HG03103 (cell line): ENCODE measurements around the gene BORCS5.
A peak's percentile ranks its signal among the peaks of the same experiment; 100 is the strongest.
"Not testable (repeated sequence)": the region's sequence is repeated elsewhere in the genome, so short reads cannot be mapped to it uniquely, and the experiment has no call there.

Source experiments
- ATAC-seq: cut with Tn5 transposase; IDR thresholded peaks from one replicate; pipeline ENCODE4 v1.9.1; 2021; ENCODE audit warnings: low read depth; ENCODE audit not compliant: unreplicated experiment

Gene BORCS5

DNA sequence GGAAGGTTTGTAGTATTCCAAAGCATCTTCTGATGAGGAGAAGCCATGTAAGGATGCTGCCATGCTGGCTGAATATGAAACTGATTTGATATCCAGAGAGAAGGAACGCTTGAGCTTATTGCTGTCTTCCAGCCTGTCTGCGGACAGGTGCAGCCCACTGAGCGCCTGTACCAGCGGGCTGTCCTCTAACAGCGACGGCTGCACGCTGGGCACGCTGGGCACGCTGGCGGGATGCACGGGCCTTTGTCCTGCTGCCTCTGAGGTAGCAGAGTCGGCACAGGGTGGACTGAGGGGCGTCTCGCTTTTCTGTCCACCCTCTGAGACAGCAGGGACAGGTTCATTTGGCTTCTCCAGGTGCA, 120.6 kb downstream of the BORCS5 start:
- ATAC-seq = no peak

DNA sequence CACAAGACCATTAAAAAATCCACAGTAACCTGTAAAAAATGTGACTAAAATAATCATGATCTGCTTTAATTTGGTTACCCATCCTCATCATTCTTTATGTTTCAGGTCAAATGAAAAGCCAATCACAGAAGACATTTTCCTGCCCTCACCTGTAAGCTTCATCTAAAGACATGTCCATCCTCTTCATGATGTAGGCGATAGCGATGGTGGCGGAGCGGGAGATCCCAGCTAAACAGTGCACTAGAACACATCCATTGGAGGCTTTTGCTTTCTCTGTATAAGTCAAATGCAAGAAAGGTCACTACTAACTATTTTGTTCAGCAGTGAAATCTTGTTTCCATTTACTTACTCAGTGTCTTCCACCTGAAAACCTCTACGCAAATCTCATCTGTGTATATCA, 123.2 kb downstream of the BORCS5 start:
- ATAC-seq = no peak

DNA sequence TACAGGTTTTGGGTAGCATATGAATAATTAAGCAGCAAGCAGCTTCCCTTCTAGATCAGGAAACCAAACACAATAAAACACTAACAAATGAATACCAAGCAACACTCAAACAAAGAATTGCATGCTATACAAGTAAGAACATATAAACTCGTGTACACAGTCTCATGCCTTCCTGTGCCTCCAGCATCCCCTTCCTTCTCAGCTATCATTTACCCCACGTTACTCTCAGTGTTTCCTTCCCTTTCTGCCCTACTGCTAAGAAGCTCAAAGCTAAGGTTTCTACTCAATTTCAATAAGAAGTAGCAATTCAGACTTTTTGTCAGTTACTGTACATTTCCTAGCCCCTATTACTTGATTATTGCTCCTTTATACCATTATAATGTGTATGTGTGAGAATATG, 124.8 kb downstream of the BORCS5 start:
- ATAC-seq = no peak

DNA sequence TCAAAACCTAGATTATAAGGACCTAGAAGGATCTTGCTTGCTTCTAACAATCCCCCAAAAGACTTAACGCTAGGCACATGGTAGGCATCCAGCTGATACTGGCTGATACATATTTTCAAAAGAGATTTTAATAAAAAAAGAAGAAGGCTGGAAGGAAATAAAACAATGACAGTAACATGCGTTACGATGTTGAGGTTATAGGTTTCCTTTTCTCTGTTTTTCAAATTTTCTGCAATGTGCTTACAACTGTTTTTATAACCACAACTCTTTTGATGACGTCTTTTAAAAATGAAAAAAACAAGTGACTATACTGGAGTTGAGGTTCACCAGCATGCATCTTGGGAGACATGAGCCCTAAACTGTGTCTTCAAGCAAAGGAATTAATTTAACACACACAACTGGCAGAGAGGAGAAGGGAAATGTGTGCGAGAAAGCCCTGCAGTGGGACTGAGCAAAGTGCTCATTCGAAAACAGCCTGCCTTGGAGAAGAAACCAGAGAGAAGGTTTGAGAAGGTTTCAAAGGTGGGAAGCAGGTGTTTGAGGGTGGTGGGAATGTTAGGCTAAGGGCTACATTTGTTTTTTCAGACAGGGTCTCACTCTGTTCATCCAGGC, 125.4 kb downstream of the BORCS5 start:
- no peak for ATAC-seq

DNA sequence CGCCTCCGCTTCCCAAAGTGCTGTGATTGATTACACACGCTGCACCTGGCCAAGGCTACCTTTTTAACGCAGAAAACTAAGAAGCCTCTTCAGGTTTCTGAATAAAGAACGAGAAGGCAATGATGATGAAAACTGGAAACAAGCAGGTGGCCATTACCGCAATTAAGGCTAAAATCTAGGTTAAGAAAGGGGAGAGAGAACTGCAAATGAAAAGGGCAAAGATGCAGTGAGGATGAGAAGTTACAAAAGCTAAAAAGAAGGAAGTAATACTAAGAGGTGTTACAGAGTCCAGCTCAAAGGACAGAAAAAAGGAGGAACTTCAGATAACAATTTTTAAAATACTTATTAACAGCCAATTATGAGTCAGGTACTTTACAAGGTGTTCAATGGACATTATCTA, 126.1 kb downstream of the BORCS5 start:
- ATAC-seq = no peak

DNA sequence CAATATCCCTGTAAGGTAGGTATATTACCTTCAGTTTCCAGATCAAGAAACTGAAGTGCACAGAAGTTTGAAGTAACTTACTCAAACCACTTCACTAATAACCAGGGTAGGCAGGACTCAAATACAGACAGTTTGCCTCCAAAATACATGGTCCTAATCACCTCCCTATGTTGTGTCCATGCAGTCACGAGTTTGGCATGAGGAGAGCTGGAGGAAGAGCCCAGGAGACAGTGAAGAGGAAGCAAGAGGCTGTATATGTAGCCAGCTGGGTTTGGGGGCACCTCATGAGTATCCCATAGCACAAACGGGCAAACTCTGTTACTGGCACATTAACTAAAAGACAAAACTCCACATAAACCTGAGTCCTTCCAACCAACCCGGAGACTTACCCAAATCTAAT, 126.6 kb downstream of the BORCS5 start:
- no peak for ATAC-seq

DNA sequence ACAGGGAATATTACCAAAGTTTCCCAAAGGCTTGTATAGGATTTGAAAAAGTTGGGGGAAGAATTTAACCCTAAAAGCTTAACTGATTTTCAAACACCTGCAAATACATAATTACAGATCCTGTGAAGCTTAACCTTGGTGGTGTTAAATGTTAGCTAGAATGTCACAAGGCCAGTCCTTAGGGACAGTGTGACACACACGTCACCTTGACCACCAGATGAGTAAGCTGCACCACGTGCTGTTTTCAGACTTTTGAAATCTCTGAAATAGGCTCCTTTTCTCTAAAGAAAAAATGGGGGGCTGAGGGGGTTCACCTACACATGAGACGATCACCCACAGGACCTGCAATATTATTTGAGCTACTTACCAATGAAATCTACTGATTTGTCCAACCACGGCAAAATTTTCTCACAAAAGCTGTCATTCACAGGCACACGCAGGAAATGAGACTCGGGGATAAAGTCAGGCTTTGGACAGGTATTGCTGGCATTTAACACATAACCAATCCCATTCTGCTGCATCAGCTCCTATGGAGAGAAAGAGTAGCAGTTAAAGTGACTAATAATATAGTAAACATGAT, 129.9 kb downstream of the BORCS5 start:
- ATAC-seq = peak; percentile 57

DNA sequence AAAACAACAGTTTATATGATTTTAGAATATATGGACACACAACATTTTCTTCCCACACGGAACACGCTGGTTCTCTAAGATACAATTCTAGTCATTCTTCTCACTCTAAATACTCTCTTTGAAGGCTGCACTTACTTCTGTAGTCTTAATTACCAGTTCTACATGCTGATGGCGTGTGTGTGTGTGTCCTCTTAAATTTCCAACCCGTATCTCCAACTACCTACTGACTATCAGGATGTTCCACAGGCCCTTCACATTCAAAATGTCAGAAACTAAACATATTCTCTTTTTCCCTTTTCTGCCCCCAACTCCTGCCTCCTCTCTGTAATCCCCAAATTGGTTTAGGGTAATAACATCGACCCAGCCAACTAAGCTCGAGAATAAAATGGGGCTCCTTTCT, 130.6 kb downstream of the BORCS5 start:
- no peak for ATAC-seq

DNA sequence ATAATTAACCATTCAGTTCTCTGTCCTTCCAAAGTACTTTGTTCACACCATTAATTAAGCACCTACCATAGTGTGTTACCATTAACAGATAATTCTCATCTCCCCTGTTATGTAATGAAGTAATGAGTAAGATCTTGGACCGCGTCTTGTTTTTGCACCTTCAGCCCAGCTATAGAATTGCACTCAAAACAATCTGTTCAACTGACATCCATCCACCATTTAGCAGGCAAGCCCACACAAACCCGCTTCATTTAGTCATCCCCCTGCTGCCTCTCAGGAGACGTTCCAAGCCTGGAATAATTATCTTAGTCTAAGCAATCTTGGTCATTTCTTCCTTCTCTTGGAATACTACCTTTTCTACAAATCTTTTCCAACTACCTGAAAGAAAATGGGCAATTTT, 131.4 kb downstream of the BORCS5 start:
- no peak for ATAC-seq

DNA sequence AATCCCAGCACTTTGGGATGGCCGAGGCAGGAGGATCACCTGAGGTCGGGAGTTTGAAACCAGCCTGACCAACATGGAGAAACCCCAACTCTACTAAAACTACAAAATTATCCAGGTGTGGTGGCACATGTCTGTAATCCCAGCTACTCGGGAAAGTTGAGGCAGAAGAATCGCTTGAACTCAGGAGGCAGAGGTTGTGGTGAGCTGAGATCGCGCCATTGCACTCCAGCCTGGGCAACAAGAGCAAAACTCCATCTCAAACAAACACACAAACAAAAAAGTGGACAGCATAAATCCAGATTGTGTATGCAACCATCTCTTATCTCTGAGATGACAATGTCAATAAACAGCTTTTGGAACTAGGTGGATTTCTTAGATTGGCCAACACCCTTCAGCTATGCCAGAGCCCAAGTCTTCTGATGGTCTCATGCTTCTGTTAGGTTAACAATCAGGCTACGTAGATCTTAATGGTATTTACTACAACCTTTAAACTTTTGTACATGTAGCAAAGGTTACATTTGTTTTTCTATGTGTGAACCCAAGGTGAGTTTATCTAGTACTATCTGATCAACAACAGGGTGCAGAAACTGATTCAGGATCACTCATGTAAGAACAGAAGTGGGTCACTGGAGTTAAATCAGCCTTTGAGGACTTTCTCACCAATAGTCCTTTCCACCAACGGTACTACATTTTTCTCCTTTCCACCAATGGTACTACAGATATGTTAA, 132.1 kb downstream of the BORCS5 start:
- no peak for ATAC-seq

DNA sequence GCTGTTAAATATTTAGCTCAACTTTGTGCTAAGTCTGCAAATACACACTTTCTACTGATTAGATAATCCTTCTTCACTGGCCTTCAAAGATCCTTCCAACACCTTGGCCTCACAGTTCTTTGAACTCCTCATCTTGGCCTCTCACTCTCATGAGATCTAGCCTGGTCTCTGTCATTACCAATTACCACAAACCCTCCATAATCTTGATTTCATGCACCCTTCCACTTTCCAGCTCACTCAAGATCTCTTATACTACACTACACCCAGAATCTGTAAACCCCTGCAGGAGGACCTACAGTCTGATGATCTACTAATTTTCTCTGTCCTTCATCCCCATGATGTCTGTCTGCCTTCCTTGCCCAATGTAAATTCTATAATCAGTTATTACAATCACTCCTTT, 134.7 kb downstream of the BORCS5 start:
- no peak for ATAC-seq

DNA sequence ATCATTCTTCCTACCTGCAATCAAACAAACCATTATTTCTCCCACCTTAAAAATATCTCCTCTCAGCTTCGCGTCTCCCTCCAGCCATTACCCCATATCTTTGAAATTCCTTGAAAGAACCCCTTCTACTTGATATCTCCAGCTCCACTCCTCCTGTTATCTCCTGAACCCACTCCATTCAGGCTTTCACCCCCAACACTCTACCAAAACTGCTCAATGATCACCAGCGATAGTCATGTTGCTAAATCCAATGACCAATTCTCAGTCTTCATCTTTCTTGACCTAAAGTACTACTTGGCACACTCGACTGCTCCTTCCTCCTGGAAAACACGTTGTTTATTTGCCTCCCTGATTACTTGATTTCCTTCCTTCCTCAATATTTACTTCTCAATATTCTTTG, 135.7 kb downstream of the BORCS5 start:
- no peak for ATAC-seq

DNA sequence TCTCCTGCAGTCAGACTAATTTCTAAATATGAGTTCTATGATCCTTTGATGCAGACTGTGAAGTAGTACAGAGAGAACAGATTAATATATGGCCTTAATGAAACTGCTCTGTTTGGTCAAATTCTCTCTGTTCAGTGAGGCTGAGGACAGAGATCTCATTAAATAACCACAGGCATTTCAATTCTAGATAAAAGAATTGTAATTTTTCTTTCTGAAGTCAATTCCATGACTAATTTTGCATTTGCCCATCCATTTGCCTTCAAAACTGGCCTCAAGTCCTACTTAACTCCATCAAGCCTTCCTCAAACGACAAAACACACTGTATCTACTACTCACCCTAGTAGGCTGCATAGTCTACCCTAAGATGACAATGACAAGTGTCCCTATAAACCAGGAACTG, 138.7 kb downstream of the BORCS5 start:
- no peak for ATAC-seq

DNA sequence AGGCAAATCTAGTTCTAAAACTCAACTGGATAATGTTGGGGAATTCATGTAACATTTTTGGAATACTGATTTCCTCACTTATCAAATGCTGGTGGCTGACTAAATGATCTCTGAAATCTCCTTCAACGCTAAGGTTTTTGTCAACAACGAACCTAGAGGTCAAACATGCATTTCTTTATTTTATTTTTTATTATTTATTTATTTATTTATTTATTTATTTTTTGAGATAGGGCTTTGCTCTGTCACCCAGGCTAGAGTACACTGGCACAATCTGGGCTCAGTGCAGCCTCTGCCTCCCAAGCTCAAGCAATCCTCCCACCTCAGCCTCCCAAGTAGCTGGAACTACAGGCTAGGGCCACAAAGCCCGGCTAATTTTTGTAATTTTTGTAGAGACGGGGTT, 141.3 kb downstream of the BORCS5 start:
- ATAC-seq = no peak

DNA sequence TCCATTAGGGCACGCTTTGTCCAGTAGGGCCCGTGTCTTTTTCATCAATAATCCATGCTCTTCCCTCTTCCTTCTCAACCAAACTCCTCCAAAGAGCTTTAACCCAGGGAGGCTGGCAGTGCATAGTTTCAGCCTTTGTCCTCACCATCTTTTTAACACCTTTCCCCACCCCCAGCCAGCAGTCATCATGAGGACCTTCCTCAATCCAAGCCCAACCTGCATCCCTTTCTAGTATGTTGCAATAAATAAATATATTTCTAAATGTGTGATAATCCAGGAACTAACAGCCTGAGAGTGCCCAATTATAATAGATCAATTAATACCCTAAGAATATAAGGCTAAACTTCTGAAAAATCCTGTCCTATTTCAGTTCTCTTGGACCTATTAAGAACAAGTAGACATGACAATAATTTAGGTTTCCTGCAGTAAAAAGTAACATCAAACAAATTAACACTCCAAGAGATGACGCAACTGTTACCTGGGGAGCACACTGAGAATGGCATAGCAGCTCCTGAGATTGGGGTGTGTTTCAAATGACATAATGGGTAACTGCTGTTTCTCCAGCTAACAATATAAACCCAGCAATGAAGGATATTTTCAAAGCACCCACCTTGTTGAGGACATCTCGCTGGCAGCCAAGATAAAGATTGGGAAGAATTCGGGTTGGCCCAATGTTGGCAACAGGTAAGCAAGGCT, 143.2 kb downstream of the BORCS5 start:
- ATAC-seq = no peak

DNA sequence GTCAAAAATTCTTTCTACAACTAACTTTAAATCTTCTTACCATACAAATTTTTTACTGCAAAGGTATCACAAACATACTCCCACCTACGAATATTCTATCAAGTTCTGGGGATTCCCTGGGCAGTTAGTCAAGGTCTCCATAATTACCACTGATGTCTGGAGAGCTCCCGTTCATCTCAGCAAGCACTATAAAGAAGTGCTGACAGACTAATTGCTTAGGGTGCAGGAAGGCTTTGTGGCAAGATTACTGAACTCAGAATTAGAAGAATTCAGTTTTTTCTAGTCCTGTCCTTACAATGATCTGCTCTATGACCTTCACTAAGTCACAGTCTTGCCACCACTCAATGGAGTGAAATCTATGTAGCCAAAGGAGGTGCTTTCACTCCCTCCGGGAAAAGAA, 144.2 kb downstream of the BORCS5 start:
- ATAC-seq = no peak

DNA sequence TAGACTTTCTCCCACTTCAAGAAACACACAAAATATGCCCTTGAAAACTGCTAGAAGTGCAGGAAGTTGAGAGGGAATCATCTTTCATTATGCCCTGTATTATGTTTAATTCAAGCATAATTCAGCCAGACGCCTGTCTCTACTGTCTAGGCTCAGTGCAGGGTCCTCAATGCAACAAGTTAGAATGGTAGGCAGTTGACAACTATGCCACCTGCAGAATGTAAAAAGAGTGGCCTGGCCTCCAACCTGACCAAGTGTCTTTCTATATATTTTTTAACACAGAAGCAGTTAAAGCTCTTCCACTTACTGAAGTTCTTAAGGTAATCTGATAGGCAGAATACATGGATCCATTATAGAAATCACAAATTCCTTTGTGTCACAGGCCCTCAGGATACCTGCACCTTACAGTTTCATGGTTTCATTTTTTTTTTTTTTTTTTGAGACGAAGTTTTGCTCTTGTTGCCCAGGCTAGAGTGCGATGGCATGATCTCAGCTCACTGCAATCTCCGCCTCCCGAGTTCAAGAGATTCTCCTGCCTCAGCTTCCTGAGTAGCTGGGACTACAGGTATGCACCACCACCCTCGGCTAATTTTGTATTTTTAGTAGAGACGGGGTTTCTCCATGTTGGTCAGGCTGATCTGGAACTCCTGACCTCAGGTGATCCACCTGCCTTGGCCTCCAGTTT, 145.4 kb downstream of the BORCS5 start:
- not testable (repeated sequence) for ATAC-seq

DNA sequence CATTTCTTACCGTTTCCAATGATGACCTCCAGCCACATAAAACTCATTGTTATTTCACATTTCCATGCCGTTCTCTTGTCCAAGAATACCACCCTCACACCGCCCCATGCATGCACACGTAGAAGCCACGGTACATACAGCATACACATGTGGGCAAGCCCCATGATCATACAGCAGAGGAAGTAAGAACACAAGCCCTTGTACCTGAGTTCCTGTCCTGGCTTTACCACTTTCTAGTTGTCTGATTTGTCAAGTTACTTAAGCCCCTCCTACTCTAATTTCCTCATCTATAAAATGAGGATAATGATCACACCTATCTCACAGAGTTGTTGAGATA, 145.9 kb downstream of the BORCS5 start:
- ATAC-seq = no peak

DNA sequence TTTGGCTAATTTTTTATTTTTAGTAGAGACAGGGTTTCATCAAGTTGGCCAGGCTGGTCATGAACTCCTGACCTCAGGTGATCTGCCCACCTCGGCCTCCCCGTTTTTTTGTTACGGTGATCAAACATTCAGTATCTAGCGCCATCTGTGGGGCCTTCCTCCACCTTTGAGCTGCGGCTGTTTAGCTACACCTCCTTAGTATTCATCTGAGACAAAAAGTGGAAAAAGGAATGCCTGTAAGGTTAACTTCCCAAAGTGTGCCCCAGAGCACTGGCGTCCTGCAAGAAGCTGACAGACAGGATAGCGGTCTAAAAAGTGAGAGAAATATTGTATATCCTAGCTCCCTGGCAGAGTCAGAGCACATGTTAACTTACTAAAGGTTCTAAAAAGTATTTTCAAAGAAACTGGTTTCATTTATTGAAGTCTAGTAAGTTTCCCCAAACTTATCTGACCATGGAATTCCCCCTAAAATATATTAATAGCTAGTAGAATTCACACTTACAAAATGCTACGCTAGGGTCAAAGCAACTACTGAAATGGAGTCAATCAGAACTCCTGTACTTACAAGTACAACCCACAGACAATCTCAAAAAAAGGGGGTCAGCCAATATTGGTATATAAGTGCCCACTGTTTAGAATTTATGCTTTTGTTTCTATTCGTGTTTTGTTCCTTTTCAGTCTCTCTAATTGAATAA, 146.7 kb downstream of the BORCS5 start:
- no peak for ATAC-seq
